22Rv1 (cell line): ENCODE data around the gene FBH1.

Experiments
- ZFX ChIP-seq: fragments of 450-650 bp; IDR thresholded peaks from 2 replicates; pipeline ENCODE4 v1.6.1; 2017; ENCODE audit warnings: antibody characterized with exemption, borderline replicate concordance
- TF ChIP-seq, protein P1 (sequence below): fragments of 450-650 bp; IDR thresholded peaks from 2 replicates; pipeline ENCODE4 v1.5.1; 2017; ENCODE audit warnings: mild to moderate bottlenecking

DNA sequence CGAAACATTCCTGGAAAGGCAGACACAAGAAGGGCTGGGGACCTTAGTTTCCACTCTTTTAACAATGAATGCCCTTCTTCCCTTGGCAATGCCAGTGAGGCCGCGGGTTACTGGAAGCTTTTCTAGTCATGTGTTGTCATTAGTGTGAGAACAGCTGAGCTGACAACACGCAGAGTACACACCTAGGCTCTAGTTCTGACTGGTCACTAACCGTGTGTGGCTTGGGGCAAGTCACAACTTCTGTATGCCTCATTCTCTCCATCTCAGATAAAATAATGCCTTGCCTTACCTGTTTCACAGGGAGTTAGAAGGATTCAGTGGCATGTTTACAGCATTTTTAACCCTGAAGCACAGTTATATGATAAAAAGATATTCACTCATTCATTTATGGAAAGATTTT is 31.7 kb downstream of the FBH1 start:
- TF ChIP-seq, protein P1, sequence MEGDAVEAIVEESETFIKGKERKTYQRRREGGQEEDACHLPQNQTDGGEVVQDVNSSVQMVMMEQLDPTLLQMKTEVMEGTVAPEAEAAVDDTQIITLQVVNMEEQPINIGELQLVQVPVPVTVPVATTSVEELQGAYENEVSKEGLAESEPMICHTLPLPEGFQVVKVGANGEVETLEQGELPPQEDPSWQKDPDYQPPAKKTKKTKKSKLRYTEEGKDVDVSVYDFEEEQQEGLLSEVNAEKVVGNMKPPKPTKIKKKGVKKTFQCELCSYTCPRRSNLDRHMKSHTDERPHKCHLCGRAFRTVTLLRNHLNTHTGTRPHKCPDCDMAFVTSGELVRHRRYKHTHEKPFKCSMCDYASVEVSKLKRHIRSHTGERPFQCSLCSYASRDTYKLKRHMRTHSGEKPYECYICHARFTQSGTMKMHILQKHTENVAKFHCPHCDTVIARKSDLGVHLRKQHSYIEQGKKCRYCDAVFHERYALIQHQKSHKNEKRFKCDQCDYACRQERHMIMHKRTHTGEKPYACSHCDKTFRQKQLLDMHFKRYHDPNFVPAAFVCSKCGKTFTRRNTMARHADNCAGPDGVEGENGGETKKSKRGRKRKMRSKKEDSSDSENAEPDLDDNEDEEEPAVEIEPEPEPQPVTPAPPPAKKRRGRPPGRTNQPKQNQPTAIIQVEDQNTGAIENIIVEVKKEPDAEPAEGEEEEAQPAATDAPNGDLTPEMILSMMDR = no peak
- TF ChIP-seq ZFX = no peak
